SJSA1 (cell line): ENCODE results near the gene BLTP3A. TPM values are rescaled to one million over a fixed set of nuclear protein-coding genes. Genes with fewer than 3 reads are reported as not detected.
"Not testable (repeated sequence)": the region's sequence is repeated elsewhere in the genome, so short reads cannot be mapped to it uniquely, and the experiment has no call there.

Experiments used
- DNase-seq, 2 experiments: peaks; one replicate each; pipeline ENCODE4 v3.0.0-alpha.2; 2015 to 2020; ENCODE audit warnings: low spot score in 2 of 2, low read depth in 1 of 2
- H3K27ac ChIP-seq: fragments of 250-450 bp; sonication (Bioruptor Pico); 2 replicates; pipeline ENCODE4 v1.5.1; 2020; ENCODE audit warnings: mild to moderate bottlenecking, moderate library complexity
- H3K27me3 ChIP-seq: fragments of 250-450 bp; sonication (Bioruptor Pico); replicated peaks from 2 replicates; pipeline ENCODE4 v1.5.1; 2020; ENCODE audit warnings: mild to moderate bottlenecking, moderate library complexity
- H3K36me3 ChIP-seq: fragments of 250-450 bp; sonication (Bioruptor Pico); 2 replicates; pipeline ENCODE4 v1.5.1; 2020; ENCODE audit warnings: mild to moderate bottlenecking
- H3K4me1 ChIP-seq: fragments of 250-450 bp; sonication (Bioruptor Pico); replicated peaks from 2 replicates; pipeline ENCODE4 v1.6.1; 2021; ENCODE audit warnings: mild to moderate bottlenecking
- H3K4me3 ChIP-seq: fragments of 250-450 bp; sonication (Bioruptor Pico); 2 replicates; pipeline ENCODE4 v1.5.1; 2020; ENCODE audit warnings: mild to moderate bottlenecking
- H3K9me3 ChIP-seq: fragments of 250-450 bp; sonication (Bioruptor Pico); replicated peaks from 2 replicates; pipeline ENCODE4 v1.5.1; 2020; ENCODE audit warnings: mild to moderate bottlenecking
- total RNA-seq: library from RNA; depleted of rRNA; stranded (reverse); fragments of >200 nt; shearing (Covaris generic); gene quantifications from 2 replicates; pipeline ENCODE4 v1.2.3, GENCODE V29; 2014

The BLTP3A gene
- total RNA-seq, 1 experiment from 2014 or later: 5.4 TPM

- Histone ChIP-seq H3K36me3 (no peaks in the 10 kb centered on the region), H3K4me1 (peaks cover 36% of the 10 kb centered on the region), H3K27ac (no peak overlapping the region; the same call in 1 of the 2 replicates), H3K27me3 (no peaks in the 10 kb centered on the region), H3K9me3 (no peaks in the 10 kb centered on the region), H3K4me3 (no peak overlapping the region)
- peak in 1 of 2 experiments; percentile 15 for DNase-seq
Observed at GRCh38 chr6:34806738-34807453, 15.0 kb downstream of the BLTP3A start.

GRCh38 chr6:34808473-34808872 is 16.6 kb downstream of the BLTP3A start:
- not testable (repeated sequence) for H3K27me3 ChIP-seq, H3K9me3 ChIP-seq, H3K27ac ChIP-seq, DNase-seq, H3K4me3 ChIP-seq, H3K36me3 ChIP-seq
- H3K4me1 ChIP-seq: peaks cover 36% of the 10 kb centered on the region

- H3K4me3 ChIP-seq, DNase-seq, H3K36me3 ChIP-seq, H3K27me3 ChIP-seq, H3K27ac ChIP-seq, H3K9me3 ChIP-seq: not testable (repeated sequence)
- H3K4me1 ChIP-seq: peaks cover 36% of the 10 kb centered on the region
Observed at GRCh38 chr6:34809419-34809818, 17.5 kb downstream of the BLTP3A start.

- Histone ChIP-seq H3K36me3 (no peaks in the 10 kb centered on the region), H3K27ac (no peak overlapping the region), H3K4me1 (peaks cover 36% of the 10 kb centered on the region), H3K9me3 (no peaks in the 10 kb centered on the region), H3K4me3 (no peak overlapping the region), H3K27me3 (no peaks in the 10 kb centered on the region)
- DNase-seq: peak; percentile 25 to 52
Observed at GRCh38 chr6:34810017-34810882, 18.4 kb downstream of the BLTP3A start.

GRCh38 chr6:34810936-34811632 is 19.2 kb downstream of the BLTP3A start:
- Histone ChIP-seq H3K9me3 (no peaks in the 10 kb centered on the region), H3K36me3 (no peaks in the 10 kb centered on the region), H3K4me3 (no peak overlapping the region), H3K27me3 (no peaks in the 10 kb centered on the region), H3K27ac (no peak overlapping the region), H3K4me1 (peaks cover 36% of the 10 kb centered on the region)
- DNase-seq: peak in 1 of 2 experiments; percentile 47

GRCh38 chr6:34813028-34813713 is 21.3 kb downstream of the BLTP3A start:
- DNase-seq: no peak
- Histone ChIP-seq H3K36me3 (no peaks in the 10 kb centered on the region), H3K9me3 (no peaks in the 10 kb centered on the region), H3K27ac (no peak overlapping the region), H3K27me3 (no peaks in the 10 kb centered on the region), H3K4me1 (peaks cover 24% of the 10 kb centered on the region), H3K4me3 (no peak overlapping the region)

GRCh38 chr6:34816635-34817301 is 24.9 kb downstream of the BLTP3A start:
- Histone ChIP-seq H3K4me3 (no peak overlapping the region), H3K27ac (no peak overlapping the region), H3K36me3 (no peaks in the 10 kb centered on the region), H3K9me3 (no peaks in the 10 kb centered on the region), H3K4me1 (peaks cover under 1% of the 10 kb centered on the region), H3K27me3 (no peaks in the 10 kb centered on the region)
- DNase-seq: no peak

GRCh38 chr6:34817446-34817845 is 25.6 kb downstream of the BLTP3A start:
- DNase-seq: no peak
- H3K4me1 ChIP-seq: no peaks in the 10 kb centered on the region

GRCh38 chr6:34818872-34819570 is 27.1 kb downstream of the BLTP3A start:
- not testable (repeated sequence) for DNase-seq, H3K4me1 ChIP-seq, H3K4me3 ChIP-seq, H3K27ac ChIP-seq, H3K27me3 ChIP-seq, H3K36me3 ChIP-seq, H3K9me3 ChIP-seq

More at GRCh38 chr6:34817446-34817845, 25.6 kb downstream of the BLTP3A start:
- no peaks in the 10 kb centered on the region for H3K9me3 ChIP-seq
- H3K27ac ChIP-seq: no peak overlapping the region
- no peaks in the 10 kb centered on the region for H3K36me3 ChIP-seq
- H3K27me3 ChIP-seq: no peaks in the 10 kb centered on the region
- H3K4me3 ChIP-seq: no peak overlapping the region

GRCh38 chr6:34819571-34820480 is 27.9 kb downstream of the BLTP3A start:
- Histone ChIP-seq H3K36me3 (peaks cover 6% of the 10 kb centered on the region), H3K27ac (no peak overlapping the region), H3K4me1 (no peaks in the 10 kb centered on the region), H3K4me3 (no peak overlapping the region), H3K27me3 (no peaks in the 10 kb centered on the region), H3K9me3 (no peaks in the 10 kb centered on the region)
- DNase-seq: no peak

- Histone ChIP-seq H3K36me3 (peaks cover 4% of the 10 kb centered on the region), H3K27me3 (no peaks in the 10 kb centered on the region), H3K27ac (no peak overlapping the region), H3K4me3 (no peak overlapping the region), H3K4me1 (0 out of 2 replicates have a peak, but pooled peaks cover 3% of the 10 kb centered on the region), H3K9me3 (no peaks in the 10 kb centered on the region)
- no peak for DNase-seq
Observed at GRCh38 chr6:34829137-34829536, 37.3 kb downstream of the BLTP3A start.

GRCh38 chr6:34832942-34833341 is 41.1 kb downstream of the BLTP3A start:
- no peak for DNase-seq
- Histone ChIP-seq H3K4me1 (0 out of 2 replicates have a peak, but pooled peaks cover 3% of the 10 kb centered on the region), H3K27me3 (no peaks in the 10 kb centered on the region), H3K27ac (no peak overlapping the region), H3K9me3 (no peaks in the 10 kb centered on the region), H3K36me3 (peaks cover 14% of the 10 kb centered on the region; the same call in 1 of the 2 replicates), H3K4me3 (no peak overlapping the region)
